Caco-2 (cell line): ENCODE data around the gene OTOG. TPM values are rescaled to one million over a fixed set of nuclear protein-coding genes. Genes with fewer than 3 reads are reported as not detected.

Experiments used
- BruUV-seq: library from RNA; stranded (reverse); fragments of 400-500 nt; replicated peaks from 2 replicates; lab custom pipeline; 2021; lab: Mats Ljungman, UMichigan
- CTCF ChIA-PET: fragments of 300-600 bp; sonication (Branson Sonifier 250); formaldehyde crosslinking; loops from one replicate; lab custom pipeline; 2022; ENCODE audit warnings: antibody characterized with exemption; lab: Charles Lee
- POLR2A ChIA-PET: fragments of 300-600 bp; sonication (Branson Sonifier 250); formaldehyde crosslinking; loops from one replicate; lab custom pipeline; 2022; ENCODE audit warnings: antibody characterized with exemption; lab: Charles Lee
- DNase-seq, 2 experiments: peaks; one replicate each; pipeline versions ENCODE4 v3.0.0 to v3.0.0-alpha.2; 2020 to 2022
- H3K27me3 ChIP-seq: replicated peaks from 2 replicates; pipeline ENCODE4 v1.6.0; 2011; ENCODE audit warnings: low read length; ENCODE audit not compliant: control insufficient read depth, insufficient read depth
- H3K36me3 ChIP-seq: 2 replicates; pipeline ENCODE4 v1.5.1; 2011; ENCODE audit warnings: low read length; ENCODE audit not compliant: control insufficient read depth, insufficient read depth
- H3K4me1 ChIP-seq: fragments of 250-450 bp; sonication (Bioruptor Pico); 2 replicates; pipeline ENCODE4 v1.5.1; 2020; ENCODE audit warnings: mild to moderate bottlenecking
- H3K4me3 ChIP-seq: 2 replicates; pipeline ENCODE4 v1.5.1; 2011; ENCODE audit warnings: low read depth, mild to moderate bottlenecking, control low read depth, low read length
- H3K9me3 ChIP-seq: fragments of 250-450 bp; sonication (Bioruptor Pico); 2 replicates; pipeline ENCODE4 v1.5.1; 2020; ENCODE audit warnings: mild to moderate bottlenecking, moderate library complexity
- H3K27ac Mint-ChIP-seq: one replicate; pipeline ENCODE4 v1.8.0; 2022; ENCODE audit warnings: mixed read lengths; ENCODE audit not compliant: unreplicated experiment
- H3K27me3 Mint-ChIP-seq: one replicate; pipeline ENCODE4 v1.8.0; 2022; ENCODE audit warnings: mixed read lengths; ENCODE audit not compliant: insufficient read depth, unreplicated experiment
- H3K36me3 Mint-ChIP-seq: one replicate; pipeline ENCODE4 v1.8.0; 2022; ENCODE audit warnings: mild to moderate bottlenecking, mixed read lengths; ENCODE audit not compliant: insufficient read depth, unreplicated experiment
- H3K4me1 Mint-ChIP-seq: one replicate; pipeline ENCODE4 v1.8.0; 2022; ENCODE audit warnings: low read depth, mixed read lengths; ENCODE audit not compliant: unreplicated experiment
- H3K4me3 Mint-ChIP-seq: one replicate; pipeline ENCODE4 v1.8.0; 2022; ENCODE audit warnings: mild to moderate bottlenecking, moderate library complexity, mixed read lengths; ENCODE audit not compliant: unreplicated experiment
- H3K9me3 Mint-ChIP-seq: one replicate; pipeline ENCODE4 v1.8.0; 2022; ENCODE audit warnings: mixed read lengths; ENCODE audit not compliant: unreplicated experiment
- intact Hi-C: fragments of 100-400 bp; cut with micrococcal nuclease; formaldehyde crosslinking; loops from one replicate; pipeline ENCODE4 v1.10.0; 2022; ENCODE audit not compliant: unreplicated experiment
- total RNA-seq: library from RNA; stranded (reverse); gene quantifications from 2 replicates; pipeline ENCODE4 v1.2.3, GENCODE V29; 2022
- TF ChIP-seq, protein P1 (sequence below), 2 experiments: fragments of 200-600 bp in 1 of 2; IDR thresholded peaks; 1 replicate in 1 of 2; 2 replicates in 1 of 2; pipeline versions ENCODE4 v1.5.1 to v1.8.0; 2011 to 2022; ENCODE audit warnings: antibody characterized with exemption in 1 of 2, control low read depth in 1 of 2, inconsistent platforms in 1 of 2, low read depth in 1 of 2, low read length in 1 of 2, mild to moderate bottlenecking in 1 of 2, moderate library complexity in 1 of 2; ENCODE audit not compliant: insufficient read depth in 1 of 2, severe bottlenecking in 1 of 2, unreplicated experiment in 1 of 2

The OTOG gene
- total RNA-seq, 1 experiment from 2014 or later = 0.95 TPM

- TF ChIP-seq, protein P1, sequence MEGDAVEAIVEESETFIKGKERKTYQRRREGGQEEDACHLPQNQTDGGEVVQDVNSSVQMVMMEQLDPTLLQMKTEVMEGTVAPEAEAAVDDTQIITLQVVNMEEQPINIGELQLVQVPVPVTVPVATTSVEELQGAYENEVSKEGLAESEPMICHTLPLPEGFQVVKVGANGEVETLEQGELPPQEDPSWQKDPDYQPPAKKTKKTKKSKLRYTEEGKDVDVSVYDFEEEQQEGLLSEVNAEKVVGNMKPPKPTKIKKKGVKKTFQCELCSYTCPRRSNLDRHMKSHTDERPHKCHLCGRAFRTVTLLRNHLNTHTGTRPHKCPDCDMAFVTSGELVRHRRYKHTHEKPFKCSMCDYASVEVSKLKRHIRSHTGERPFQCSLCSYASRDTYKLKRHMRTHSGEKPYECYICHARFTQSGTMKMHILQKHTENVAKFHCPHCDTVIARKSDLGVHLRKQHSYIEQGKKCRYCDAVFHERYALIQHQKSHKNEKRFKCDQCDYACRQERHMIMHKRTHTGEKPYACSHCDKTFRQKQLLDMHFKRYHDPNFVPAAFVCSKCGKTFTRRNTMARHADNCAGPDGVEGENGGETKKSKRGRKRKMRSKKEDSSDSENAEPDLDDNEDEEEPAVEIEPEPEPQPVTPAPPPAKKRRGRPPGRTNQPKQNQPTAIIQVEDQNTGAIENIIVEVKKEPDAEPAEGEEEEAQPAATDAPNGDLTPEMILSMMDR (IDR thresholded peaks at IDR 0.05; ENCODE audit: insufficient read depth in 1 of 2, low read depth in 1 of 2, low read length in 1 of 2, severe bottlenecking in 1 of 2, unreplicated experiment in 1 of 2) = no peak
- Mint-ChIP-seq H3K36me3 (no peaks in the 10 kb centered on the region), H3K27me3 (peaks cover 7% of the 10 kb centered on the region), H3K4me1 (no peaks in the 10 kb centered on the region), H3K27ac (no peak overlapping the region), H3K4me3 (no peak overlapping the region), H3K9me3 (no peaks in the 10 kb centered on the region)
- CTCF ChIA-PET = interaction anchor here (1.0 to 2.0 kb wide), 10 partner anchors 13 to 379 kb away, joined by 3 to 41 read pairs (median 4); partner anchors contain the start of gene OTOG
- no TSS peak for BruUV-seq
- no peak for DNase-seq
- intact Hi-C loops = loop anchor here (1.0 kb wide), 2 partner anchors 131 to 379 kb away; no protein-coding TSS in a partner anchor
- no peak overlapping the region for H3K4me3 ChIP-seq
- no peaks in the 10 kb centered on the region for H3K9me3 ChIP-seq
- POLR2A ChIA-PET = interaction anchor here (1.2 kb wide), 1 partner anchor 58 kb away, joined by 4 read pairs; no protein-coding TSS in a partner anchor
- no peaks in the 10 kb centered on the region for H3K27me3 ChIP-seq
- H3K4me1 ChIP-seq = no peaks in the 10 kb centered on the region
- no peaks in the 10 kb centered on the region for H3K36me3 ChIP-seq
Measured at GRCh38 chr11:17599460-17599925, 52.4 kb downstream of the OTOG start.

GRCh38 chr11:17600316-17601255 lies 53.5 kb downstream of the OTOG start:
- H3K36me3 Mint-ChIP-seq = no peaks in the 10 kb centered on the region
- DNase-seq = no peak
- no peak overlapping the region for H3K4me3 Mint-ChIP-seq
- Histone ChIP-seq H3K36me3 (no peaks in the 10 kb centered on the region), H3K4me1 (no peaks in the 10 kb centered on the region), H3K4me3 (no peak overlapping the region), H3K9me3 (no peaks in the 10 kb centered on the region), H3K27me3 (no peaks in the 10 kb centered on the region)
- TF ChIP-seq, protein P1 (IDR thresholded peaks at IDR 0.05; ENCODE audit: insufficient read depth in 1 of 2, low read depth in 1 of 2, low read length in 1 of 2, severe bottlenecking in 1 of 2, unreplicated experiment in 1 of 2) = no peak
- no peaks in the 10 kb centered on the region for H3K9me3 Mint-ChIP-seq
- peaks cover 7% of the 10 kb centered on the region for H3K27me3 Mint-ChIP-seq
- POLR2A ChIA-PET = no interaction called here
- no peak overlapping the region for H3K27ac Mint-ChIP-seq
- no TSS peak for BruUV-seq
- CTCF ChIA-PET = interaction anchor here (0.5 to 1.2 kb wide), 2 partner anchors 130 to 591 kb away, joined by 5 to 8 read pairs; no protein-coding TSS in a partner anchor
- intact Hi-C loops = no loop called here
- H3K4me1 Mint-ChIP-seq = no peaks in the 10 kb centered on the region

DNA sequence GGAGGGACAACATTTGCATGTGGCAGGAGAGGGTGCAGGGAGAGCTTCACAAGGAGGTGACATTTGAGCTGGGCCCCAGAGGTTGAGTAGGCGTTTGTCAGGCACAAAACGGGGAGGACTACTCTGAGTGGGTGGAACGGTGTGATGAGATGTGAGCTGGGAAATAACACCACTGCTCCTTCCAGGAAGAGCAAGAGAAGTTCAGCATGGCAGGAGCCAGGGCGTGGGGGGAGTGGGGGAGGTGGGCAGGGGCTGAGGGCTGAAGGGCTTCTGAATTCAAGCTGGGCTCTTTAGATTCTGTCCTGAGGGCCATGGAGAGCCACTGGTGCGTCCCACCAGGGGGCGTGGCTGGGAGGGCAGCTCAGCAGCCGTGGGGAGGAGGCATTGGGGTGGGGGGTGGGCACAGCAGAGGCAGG lies 54.2 kb downstream of the OTOG start:
- POLR2A ChIA-PET = no interaction called here
- Mint-ChIP-seq H3K9me3 (no peaks in the 10 kb centered on the region), H3K27ac (no peak overlapping the region), H3K4me3 (no peak overlapping the region), H3K27me3 (peaks cover 7% of the 10 kb centered on the region), H3K4me1 (no peaks in the 10 kb centered on the region), H3K36me3 (no peaks in the 10 kb centered on the region)
- Histone ChIP-seq H3K4me3 (no peak overlapping the region), H3K9me3 (no peaks in the 10 kb centered on the region), H3K4me1 (no peaks in the 10 kb centered on the region), H3K27me3 (no peaks in the 10 kb centered on the region), H3K36me3 (no peaks in the 10 kb centered on the region)
- TF ChIP-seq, protein P1 (IDR thresholded peaks at IDR 0.05; ENCODE audit: insufficient read depth in 1 of 2, low read depth in 1 of 2, low read length in 1 of 2, severe bottlenecking in 1 of 2, unreplicated experiment in 1 of 2) = peak in 1 of 2 experiments; percentile 12
- intact Hi-C loops = no loop called here
- no TSS peak for BruUV-seq
- CTCF ChIA-PET = interaction anchor here (0.5 to 1.2 kb wide), 2 partner anchors 130 to 590 kb away, joined by 5 to 8 read pairs; no protein-coding TSS in a partner anchor
- DNase-seq = no peak
